Measurements from ENCODE around the gene CBFB. TPM values are rescaled to one million over a fixed set of nuclear protein-coding genes. Genes with fewer than 3 reads are reported as not detected.

Gene CBFB
- total and polyA plus RNA-seq, 2 experiments from 2014 or later, result 66.3 to 197 TPM

GRCh38 chr16:67111951-67112444 lies 83.0 kb downstream of the CBFB start:
- no peaks in the 10 kb centered on the region for H3K9me3 ChIP-seq (ENCODE audit: low read depth)
- no peaks in the 10 kb centered on the region for H3K36me3 ChIP-seq
- H3K27ac ChIP-seq, result no peak overlapping the region
- TF ChIP-seq, protein P1, sequence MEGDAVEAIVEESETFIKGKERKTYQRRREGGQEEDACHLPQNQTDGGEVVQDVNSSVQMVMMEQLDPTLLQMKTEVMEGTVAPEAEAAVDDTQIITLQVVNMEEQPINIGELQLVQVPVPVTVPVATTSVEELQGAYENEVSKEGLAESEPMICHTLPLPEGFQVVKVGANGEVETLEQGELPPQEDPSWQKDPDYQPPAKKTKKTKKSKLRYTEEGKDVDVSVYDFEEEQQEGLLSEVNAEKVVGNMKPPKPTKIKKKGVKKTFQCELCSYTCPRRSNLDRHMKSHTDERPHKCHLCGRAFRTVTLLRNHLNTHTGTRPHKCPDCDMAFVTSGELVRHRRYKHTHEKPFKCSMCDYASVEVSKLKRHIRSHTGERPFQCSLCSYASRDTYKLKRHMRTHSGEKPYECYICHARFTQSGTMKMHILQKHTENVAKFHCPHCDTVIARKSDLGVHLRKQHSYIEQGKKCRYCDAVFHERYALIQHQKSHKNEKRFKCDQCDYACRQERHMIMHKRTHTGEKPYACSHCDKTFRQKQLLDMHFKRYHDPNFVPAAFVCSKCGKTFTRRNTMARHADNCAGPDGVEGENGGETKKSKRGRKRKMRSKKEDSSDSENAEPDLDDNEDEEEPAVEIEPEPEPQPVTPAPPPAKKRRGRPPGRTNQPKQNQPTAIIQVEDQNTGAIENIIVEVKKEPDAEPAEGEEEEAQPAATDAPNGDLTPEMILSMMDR (IDR thresholded peaks at IDR 0.05; ENCODE audit: low read depth, low read length), result no peak
- no peaks in the 10 kb centered on the region for H3K27me3 ChIP-seq
- DNase-seq (ENCODE audit: low read depth in 1 of 2, low spot score in 1 of 2), result no peak
- H3K4me1 ChIP-seq (ENCODE audit: low read depth), result peaks cover 4% of the 10 kb centered on the region
- H3K4me3 ChIP-seq, result no peak overlapping the region

DNA sequence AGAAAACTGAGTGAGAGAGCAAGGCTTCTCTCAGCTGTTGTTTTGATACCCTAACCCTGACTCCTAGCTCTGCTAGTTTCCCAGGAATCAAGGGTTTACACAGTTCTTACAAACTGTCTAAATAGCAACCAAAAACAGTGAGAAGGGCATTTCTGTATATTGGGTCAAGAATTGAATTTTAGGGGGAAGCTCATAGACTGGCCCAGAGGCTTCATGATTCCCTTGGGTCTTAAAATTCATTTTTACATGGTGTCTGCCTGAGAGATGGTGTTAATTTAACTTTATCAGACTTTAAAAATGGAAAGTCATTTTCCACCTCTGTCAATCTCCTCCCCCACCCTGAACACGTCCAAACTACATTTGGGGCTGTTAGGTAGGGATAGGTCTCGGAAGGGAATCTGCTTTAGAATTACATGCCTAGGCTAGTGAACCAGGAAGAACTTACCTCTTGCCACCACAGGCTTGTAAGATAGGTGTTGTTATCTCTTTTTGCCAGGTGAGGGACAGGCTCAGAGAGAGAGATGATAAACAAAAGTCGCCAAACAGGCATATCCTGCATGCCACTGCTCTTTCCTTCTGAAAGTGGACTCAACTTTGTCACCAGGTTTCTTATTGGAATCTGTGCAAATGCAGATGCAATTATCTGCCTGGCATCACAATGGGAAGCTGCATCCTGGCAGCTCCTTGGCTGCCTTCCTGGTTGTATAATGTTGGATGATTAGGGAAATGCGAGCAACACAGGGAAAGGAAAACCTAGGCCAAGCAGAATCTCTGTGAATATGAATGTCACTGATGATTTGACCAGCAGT lies 83.8 kb downstream of the CBFB start:
- no peak overlapping the region for H3K4me3 ChIP-seq
- TF ChIP-seq, protein P1 (IDR thresholded peaks at IDR 0.05; ENCODE audit: low read depth, low read length), result no peak
- DNase-seq (ENCODE audit: low read depth in 1 of 2, low spot score in 1 of 2), result no peak
- H3K9me3 ChIP-seq (ENCODE audit: low read depth), result no peaks in the 10 kb centered on the region
- peaks cover 4% of the 10 kb centered on the region for H3K4me1 ChIP-seq (ENCODE audit: low read depth)
- H3K36me3 ChIP-seq, result no peaks in the 10 kb centered on the region
- H3K27me3 ChIP-seq, result no peaks in the 10 kb centered on the region
- no peak overlapping the region for H3K27ac ChIP-seq

- H3K4me1 ChIP-seq (ENCODE audit: low read depth), result no peaks in the 10 kb centered on the region
- H3K27me3 ChIP-seq, result no peaks in the 10 kb centered on the region
- no peak overlapping the region for H3K4me3 ChIP-seq
- TF ChIP-seq, protein P1 (IDR thresholded peaks at IDR 0.05; ENCODE audit: low read depth, low read length), result no peak
- no peak for DNase-seq (ENCODE audit: low read depth in 1 of 2, low spot score in 1 of 2)
- H3K36me3 ChIP-seq, result no peaks in the 10 kb centered on the region
- H3K9me3 ChIP-seq (ENCODE audit: low read depth), result no peaks in the 10 kb centered on the region
- H3K27ac ChIP-seq, result no peak overlapping the region
Observed at GRCh38 chr16:67114793-67115192, 85.8 kb downstream of the CBFB start.

DNA sequence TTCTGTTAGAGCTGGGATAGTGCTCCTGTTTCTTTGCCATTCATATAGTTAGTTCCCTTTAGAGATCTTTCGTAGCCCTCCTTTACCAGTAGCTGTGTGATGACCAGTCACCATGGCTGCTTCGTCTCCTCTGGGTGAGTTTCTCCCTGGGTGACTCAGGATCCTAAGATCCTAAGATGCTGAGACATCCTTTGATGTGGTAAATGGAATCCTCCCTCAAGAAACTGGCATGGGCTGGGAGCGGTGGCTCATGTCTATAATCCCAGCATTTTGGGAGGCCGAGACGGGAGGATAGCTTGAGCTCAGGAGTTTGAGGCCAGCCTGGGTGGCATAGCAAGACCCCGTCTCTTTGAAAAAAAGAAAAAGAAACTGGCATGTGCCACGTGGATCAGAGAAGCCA lies 86.7 kb downstream of the CBFB start:
- TF ChIP-seq, protein P1 (IDR thresholded peaks at IDR 0.05; ENCODE audit: low read depth, low read length), result no peak
- Histone ChIP-seq H3K4me1 (ENCODE audit: low read depth) (no peaks in the 10 kb centered on the region), H3K27me3 (no peaks in the 10 kb centered on the region), H3K4me3 (no peak overlapping the region), H3K36me3 (no peaks in the 10 kb centered on the region), H3K27ac (no peak overlapping the region), H3K9me3 (ENCODE audit: low read depth) (no peaks in the 10 kb centered on the region)
- DNase-seq (ENCODE audit: low read depth in 1 of 2, low spot score in 1 of 2), result peak in 1 of 2 donors; percentile 44

- no peaks in the 10 kb centered on the region for H3K9me3 ChIP-seq (ENCODE audit: low read depth)
- DNase-seq (ENCODE audit: low read depth in 1 of 2, low spot score in 1 of 2), result peak in 1 of 2 donors; percentile 17
- H3K4me1 ChIP-seq (ENCODE audit: low read depth), result no peaks in the 10 kb centered on the region
- H3K36me3 ChIP-seq, result no peaks in the 10 kb centered on the region
- TF ChIP-seq, protein P1 (IDR thresholded peaks at IDR 0.05; ENCODE audit: low read depth, low read length), result no peak
- no peak overlapping the region for H3K27ac ChIP-seq
- no peak overlapping the region for H3K4me3 ChIP-seq
- H3K27me3 ChIP-seq, result no peaks in the 10 kb centered on the region
Observed at GRCh38 chr16:67116388-67117311, 87.7 kb downstream of the CBFB start.
